GM12878 (cell line): ENCODE data around the gene PTPRM.
"Not testable (repeated sequence)": the region's sequence is repeated elsewhere in the genome, so short reads cannot be mapped to it uniquely, and the experiment has no call there.

Source experiments
- EZH2 ChIP-seq: IDR thresholded peaks from 2 replicates; pipeline ENCODE4 v1.6.1; 2012; ENCODE audit warnings: low read depth, mild to moderate bottlenecking, control low read depth, inconsistent platforms, low read length, borderline replicate concordance; ENCODE audit not compliant: control insufficient read depth
- HDAC6 ChIP-seq: fragments of 200-600 bp; sonication (generic); IDR thresholded peaks from one replicate; pipeline ENCODE4 v1.8.0; 2017; ENCODE audit warnings: antibody characterized with exemption; ENCODE audit not compliant: unreplicated experiment
- JUND ChIP-seq: IDR thresholded peaks from 2 replicates; pipeline ENCODE4 v1.6.1; 2012; ENCODE audit warnings: low read depth, mild to moderate bottlenecking, low read length, improper control_type of control experiment, moderate library complexity
- MTA2 ChIP-seq: fragments of 450-650 bp; IDR thresholded peaks from 2 replicates; pipeline ENCODE4 v1.6.1; 2016; ENCODE audit warnings: low read depth, mild to moderate bottlenecking, moderate library complexity
- NR2C2 ChIP-seq: IDR thresholded peaks from 2 replicates; pipeline ENCODE4 v1.6.1; 2011; ENCODE audit warnings: borderline replicate concordance, low read depth; ENCODE audit not compliant: control insufficient read depth, insufficient read length
- RAD21 ChIP-seq: IDR thresholded peaks from 2 replicates; pipeline ENCODE4 v1.6.1; 2011; ENCODE audit warnings: mild to moderate bottlenecking, low read depth, low read length, moderate library complexity; ENCODE audit not compliant: insufficient read depth
- RFX5 ChIP-seq: IDR thresholded peaks from 2 replicates; pipeline ENCODE4 v1.6.1; 2011; ENCODE audit warnings: low read depth, low read length, improper control_type of control experiment
- SREBF2 ChIP-seq: IDR thresholded peaks from 2 replicates; pipeline ENCODE4 v1.6.1; 2012; ENCODE audit warnings: mild to moderate bottlenecking, low read length
- TF ChIP-seq, protein P1 (sequence below), 3 experiments: IDR thresholded peaks in 2 of 3; conservative IDR thresholded peaks in 1 of 3; 2 replicates each; pipeline ENCODE4 v1.5.1; 2011; ENCODE audit warnings: low read depth in 3 of 3, low read length in 3 of 3, mild to moderate bottlenecking in 3 of 3, control low read depth in 2 of 3, moderate library complexity in 2 of 3, inconsistent platforms in 1 of 3, mixed read lengths in 1 of 3; ENCODE audit not compliant: control insufficient read depth in 2 of 3, insufficient read depth in 1 of 3; ENCODE audit errors: extremely low read depth in 1 of 3

DNA sequence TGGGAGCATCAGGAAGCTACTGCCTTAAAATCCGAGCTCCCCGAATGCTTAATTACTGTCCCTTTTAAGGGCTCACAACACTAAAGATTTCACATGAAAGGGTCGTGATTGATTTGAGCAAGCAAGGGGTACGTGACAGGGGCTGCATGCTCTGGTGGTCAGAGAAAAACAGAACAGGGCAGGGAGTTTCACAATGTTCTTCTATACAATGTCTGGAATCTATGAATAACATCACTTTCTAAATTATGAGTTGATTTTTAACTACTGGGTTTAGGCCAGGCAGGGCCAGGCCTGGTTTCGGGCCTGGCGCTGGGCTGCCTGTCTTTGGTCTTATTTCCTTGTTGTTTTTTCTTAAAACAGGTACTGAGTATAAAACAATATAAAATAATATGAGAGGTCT, 169.4 kb downstream of the PTPRM start:
- TF ChIP-seq, protein P1, sequence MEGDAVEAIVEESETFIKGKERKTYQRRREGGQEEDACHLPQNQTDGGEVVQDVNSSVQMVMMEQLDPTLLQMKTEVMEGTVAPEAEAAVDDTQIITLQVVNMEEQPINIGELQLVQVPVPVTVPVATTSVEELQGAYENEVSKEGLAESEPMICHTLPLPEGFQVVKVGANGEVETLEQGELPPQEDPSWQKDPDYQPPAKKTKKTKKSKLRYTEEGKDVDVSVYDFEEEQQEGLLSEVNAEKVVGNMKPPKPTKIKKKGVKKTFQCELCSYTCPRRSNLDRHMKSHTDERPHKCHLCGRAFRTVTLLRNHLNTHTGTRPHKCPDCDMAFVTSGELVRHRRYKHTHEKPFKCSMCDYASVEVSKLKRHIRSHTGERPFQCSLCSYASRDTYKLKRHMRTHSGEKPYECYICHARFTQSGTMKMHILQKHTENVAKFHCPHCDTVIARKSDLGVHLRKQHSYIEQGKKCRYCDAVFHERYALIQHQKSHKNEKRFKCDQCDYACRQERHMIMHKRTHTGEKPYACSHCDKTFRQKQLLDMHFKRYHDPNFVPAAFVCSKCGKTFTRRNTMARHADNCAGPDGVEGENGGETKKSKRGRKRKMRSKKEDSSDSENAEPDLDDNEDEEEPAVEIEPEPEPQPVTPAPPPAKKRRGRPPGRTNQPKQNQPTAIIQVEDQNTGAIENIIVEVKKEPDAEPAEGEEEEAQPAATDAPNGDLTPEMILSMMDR (IDR thresholded peaks at IDR 0.05 in 2 of 3, conservative IDR thresholded peaks at IDR 0.05 in 1 of 3; ENCODE audit: control insufficient read depth in 2 of 3, extremely low read depth in 1 of 3, insufficient read depth in 1 of 3, low read depth in 3 of 3, low read length in 3 of 3) = not testable (repeated sequence)
- TF ChIP-seq HDAC6, EZH2, RFX5, SREBF2, NR2C2, RAD21, MTA2, JUND: not testable (repeated sequence)
